Hematopoietic multipotent progenitor cell (in vitro differentiated cells): Measurements from ENCODE around the gene PRKCE. TPM values are rescaled to one million over a fixed set of nuclear protein-coding genes. Genes with fewer than 3 reads are reported as not detected.

Source experiments
- DNase-seq, 3 donors: peaks; one replicate each; pipeline ENCODE4 v3.0.0-alpha.2; 2011 to 2015; ENCODE audit warnings: low read depth in 2 of 3, low spot score in 2 of 3
- total RNA-seq: library from RNA; depleted of rRNA; stranded (reverse); fragments of >200 nt; gene quantifications from one replicate; pipeline ENCODE4 v1.2.3, GENCODE V29; 2012

Gene PRKCE
- total RNA-seq, 1 donor, result 11.8 TPM

- no peak for DNase-seq
These were observed 371.8 kb downstream of the PRKCE start for GRCh38 chr2:46023165-46023854.

GRCh38 chr2:46024146-46024779 lies 372.8 kb downstream of the PRKCE start:
- DNase-seq, result no peak

DNA sequence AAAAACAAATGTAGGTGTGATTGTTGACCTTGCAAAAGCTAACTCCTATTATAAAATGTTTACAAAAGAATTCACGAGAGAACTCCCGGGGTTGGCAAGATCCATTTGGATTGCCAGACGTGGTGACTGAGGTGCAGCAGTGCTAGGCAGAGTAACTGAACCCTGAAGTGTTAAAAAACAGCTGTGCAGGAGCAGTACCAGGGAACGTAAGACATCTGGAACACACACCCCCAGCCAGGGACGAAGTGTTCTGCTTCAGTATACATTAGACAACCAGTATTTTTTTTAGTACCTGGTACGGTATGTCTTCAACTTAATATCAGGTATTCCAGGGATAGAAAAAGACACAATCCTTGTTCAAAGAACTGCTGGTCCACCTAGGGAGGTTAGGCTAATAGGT lies 373.6 kb downstream of the PRKCE start:
- no peak for DNase-seq

- no peak for DNase-seq
These were observed 374.2 kb downstream of the PRKCE start for GRCh38 chr2:46025676-46026075.

DNA sequence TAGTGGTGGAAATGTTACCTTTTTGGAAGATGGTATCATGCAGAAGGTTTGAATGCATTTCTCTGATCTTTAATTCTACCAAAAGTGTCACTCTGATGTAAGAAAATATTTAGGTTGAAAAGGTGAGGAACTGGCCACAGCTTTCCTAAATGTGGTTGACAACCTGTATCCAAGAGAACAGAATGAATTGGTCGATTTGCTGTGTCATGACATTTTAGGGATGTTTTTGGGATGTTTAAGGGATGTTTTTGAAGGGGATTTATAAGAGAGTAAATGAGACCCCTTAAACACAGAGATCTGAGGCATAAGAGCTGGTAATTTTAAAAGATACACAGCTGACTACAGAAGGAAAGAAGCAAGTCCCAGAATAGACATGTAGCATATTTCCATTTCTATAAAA lies 375.0 kb downstream of the PRKCE start:
- no peak for DNase-seq

GRCh38 chr2:46029332-46029811 lies 377.9 kb downstream of the PRKCE start:
- no peak for DNase-seq

- DNase-seq, result no peak
These were observed 378.9 kb downstream of the PRKCE start for GRCh38 chr2:46030330-46030729.

DNA sequence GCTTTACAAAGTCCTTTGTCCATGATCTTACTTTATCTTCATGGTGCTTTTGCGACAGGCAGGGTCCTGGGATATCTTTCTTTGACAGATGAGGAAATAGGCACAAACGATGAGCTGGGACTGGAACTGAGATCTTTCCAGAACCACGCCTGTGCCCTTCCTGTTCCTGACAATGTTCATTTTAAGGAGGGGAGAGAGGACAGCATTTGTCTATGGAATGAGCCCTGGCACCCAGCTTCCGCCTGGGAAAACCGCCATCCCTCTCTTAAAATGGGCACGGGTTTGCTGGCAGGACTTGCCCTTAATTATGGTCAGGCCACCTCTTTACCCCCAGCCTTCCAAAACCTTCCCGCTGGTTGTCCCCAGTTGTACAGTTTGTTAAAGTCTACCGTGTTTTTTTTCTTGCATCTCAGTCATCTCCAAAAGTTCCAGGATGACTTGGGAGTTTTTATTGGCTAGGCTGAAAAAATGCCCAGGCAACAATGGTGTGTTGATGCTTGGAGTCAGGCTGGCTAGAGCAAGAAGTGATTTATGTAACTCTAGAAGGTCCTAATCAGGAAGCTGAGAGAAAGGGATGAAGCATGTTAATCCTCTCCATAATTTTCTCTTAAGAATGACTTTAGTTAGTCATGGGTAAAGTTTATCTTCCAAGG lies 380.8 kb downstream of the PRKCE start:
- DNase-seq, result no peak

- DNase-seq, result no peak
These were observed 381.5 kb downstream of the PRKCE start for GRCh38 chr2:46032996-46033395.

GRCh38 chr2:46034535-46034934 lies 383.1 kb downstream of the PRKCE start:
- no peak for DNase-seq

GRCh38 chr2:46036929-46037328 lies 385.5 kb downstream of the PRKCE start:
- no peak for DNase-seq

DNA sequence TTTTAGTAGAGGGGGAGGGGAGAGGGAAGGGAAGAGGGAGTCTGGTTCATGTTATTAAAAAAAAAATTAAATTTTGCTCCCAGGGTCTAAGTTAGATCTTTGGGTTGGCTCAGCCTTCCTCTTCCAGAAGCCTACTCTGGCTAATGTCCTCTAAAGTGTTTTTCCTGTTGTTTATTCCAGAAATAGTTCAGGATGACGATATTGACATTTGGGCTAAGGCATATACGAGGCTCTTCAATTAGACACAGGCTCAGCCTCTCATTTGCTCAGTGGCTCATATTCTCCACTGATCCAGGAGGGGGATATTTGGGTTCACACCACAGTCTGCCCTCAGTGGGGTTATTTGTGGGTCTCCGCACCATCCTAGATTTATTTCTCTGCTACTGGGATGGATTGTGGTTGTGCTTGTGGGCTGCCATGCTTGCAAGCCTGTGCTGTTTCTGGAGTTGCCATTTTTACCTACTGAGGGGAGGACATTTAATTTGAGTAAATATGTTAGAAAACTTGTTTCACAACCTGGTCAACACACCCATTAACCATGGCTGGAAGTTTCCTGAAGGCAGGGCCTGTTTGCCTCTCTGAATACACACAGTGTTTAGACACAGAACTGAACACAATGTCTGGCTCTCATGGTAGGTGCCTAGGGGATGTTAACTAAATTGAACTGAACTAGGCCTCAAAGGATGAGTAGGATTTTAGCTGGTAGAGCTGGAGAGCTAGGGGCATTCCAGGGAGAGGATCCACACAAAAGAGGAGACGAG lies 388.2 kb downstream of the PRKCE start:
- DNase-seq, result no peak

- no peak for DNase-seq
These were observed 389.2 kb downstream of the PRKCE start for GRCh38 chr2:46040563-46041155.

DNA sequence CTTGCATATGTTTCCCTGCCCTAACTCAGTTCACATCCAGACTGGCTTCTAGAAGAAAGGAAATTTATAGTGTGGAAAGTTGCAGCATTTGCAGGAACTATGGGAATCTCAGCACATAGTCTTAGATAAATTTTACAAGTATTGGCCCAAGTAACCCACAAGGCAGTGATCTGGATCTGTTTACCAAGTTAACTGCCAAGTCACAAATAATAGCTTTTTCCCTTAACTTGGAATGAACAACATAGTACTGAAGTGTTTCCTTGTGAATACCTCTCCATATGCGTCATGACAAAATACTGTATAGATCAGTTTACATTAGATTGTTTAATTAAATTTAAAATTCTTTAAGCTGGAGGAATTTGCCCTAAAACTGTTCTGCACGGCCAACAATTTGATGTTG lies 390.0 kb downstream of the PRKCE start:
- DNase-seq, result no peak

DNA sequence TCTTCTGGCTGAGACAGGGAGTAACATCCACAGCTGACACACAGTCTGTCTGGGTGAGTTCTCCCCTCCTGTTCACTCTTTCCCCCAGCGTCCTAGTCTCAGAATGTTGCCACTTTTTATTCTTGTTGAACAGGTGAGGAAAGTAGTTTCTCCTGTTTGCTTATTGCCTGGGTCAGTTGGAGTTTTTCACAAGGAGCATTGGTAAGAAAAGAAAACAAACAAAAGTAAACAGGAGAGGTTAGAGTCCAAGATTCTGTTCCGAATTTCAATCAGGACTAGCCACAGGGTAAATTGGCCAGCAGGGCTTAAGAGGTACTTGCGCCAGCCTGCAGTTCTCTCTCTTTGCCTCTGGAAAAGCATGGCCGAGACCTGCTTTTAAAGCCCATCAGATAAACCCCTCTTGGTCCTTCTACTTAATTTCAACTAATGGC lies 390.7 kb downstream of the PRKCE start:
- DNase-seq, result no peak

DNA sequence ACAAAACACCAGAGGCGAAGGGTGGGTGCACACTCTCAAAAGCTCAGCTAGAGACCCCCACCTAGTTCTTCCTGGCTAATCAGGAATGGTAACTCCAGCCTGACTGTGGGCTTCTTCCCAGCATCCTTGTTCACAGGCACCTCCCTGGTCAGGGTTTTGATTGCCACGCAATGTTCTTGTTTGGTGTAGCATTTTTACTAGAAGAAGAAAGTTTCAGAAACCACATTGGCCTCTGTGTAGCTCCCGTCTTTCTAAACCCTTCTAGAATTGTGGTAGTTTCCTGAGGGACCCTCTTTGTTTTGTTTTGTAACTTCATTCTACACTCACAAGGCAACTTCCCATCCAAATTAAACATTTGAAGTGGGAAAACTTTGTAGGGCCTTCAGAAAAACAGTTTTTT lies 391.2 kb downstream of the PRKCE start:
- DNase-seq, result no peak

- DNase-seq, result no peak
These were observed 394.4 kb downstream of the PRKCE start for GRCh38 chr2:46045888-46046287.

- DNase-seq, result no peak
These were observed 395.8 kb downstream of the PRKCE start for GRCh38 chr2:46047290-46047689.

DNA sequence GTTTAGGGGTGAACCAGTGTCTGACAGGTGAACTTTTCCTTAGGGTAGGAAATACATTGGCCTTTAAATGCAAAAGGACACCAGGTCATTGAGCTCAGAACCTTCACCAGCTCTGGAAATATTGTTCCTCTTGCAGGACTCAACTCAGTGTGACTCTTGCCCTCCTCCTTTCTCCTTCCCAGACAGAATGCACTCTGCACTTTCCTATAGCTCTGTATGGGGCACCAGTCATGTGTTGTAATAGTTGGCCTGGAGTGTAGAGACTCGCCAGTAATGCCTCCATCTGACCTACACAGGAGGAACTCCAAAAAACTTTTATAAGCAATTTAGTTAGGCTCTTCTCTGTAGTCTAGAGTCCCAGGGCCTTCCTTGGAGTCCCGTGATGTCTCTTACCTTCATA lies 397.2 kb downstream of the PRKCE start:
- no peak for DNase-seq

GRCh38 chr2:46050027-46050426 lies 398.6 kb downstream of the PRKCE start:
- no peak for DNase-seq

DNA sequence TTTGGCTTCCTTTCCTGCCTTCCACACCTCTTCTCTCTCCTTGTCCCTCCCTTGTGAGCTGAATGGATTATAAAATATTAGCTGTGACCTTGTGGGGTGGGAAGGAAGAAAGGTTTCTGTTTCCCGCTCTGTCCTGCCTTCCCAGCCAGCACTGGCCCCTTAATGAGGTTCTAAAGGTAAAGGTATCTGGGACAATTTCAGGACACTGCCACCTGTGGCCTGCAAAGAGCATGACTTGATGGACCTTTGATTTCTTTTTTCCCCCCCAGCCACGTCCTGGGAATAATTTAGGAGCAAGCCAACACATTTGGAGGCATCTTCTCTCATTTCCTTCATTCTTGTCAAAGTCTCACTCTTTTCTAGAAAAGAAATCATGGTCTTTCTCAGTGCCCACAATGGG lies 399.0 kb downstream of the PRKCE start:
- no peak for DNase-seq
